Measurements from ENCODE around the gene MAP3K8. TPM values are rescaled to one million over a fixed set of nuclear protein-coding genes. Genes with fewer than 3 reads are reported as not detected.
"Not testable (repeated sequence)": the region's sequence is repeated elsewhere in the genome, so short reads cannot be mapped to it uniquely, and the experiment has no call there.

MAP3K8 gene
- total RNA-seq, 1 experiment from 2014 or later, result 1.2 TPM

DNA sequence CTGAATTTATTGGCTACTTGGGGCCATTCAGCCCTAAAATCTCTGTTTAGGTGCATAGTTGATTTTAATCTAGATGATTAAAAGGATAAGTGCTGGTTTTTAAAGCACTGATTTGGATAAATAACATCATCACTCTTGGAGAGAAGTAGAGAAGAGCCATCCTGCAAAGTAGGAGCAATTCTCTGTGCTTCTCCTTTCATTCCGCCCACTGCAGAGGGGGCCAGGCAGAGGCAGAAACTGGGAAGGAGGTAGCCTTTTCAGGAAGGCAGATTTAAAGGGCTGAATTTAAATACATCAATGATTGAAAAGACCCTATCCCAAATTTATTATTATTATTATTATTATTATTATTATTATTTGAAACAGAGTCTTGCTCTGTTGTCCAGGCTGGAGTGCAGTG, 14.1 kb downstream of the MAP3K8 start:
- Histone ChIP-seq H3K27ac (no peak overlapping the region), H3K4me1 (no peaks in the 10 kb centered on the region), H3K9me3 (replicated peaks) (no peaks in the 10 kb centered on the region), H3K27me3 (no peaks in the 10 kb centered on the region), H3K36me3 (no peaks in the 10 kb centered on the region), H3K4me3 (no peak overlapping the region)
- no peak for DNase-seq

DNA sequence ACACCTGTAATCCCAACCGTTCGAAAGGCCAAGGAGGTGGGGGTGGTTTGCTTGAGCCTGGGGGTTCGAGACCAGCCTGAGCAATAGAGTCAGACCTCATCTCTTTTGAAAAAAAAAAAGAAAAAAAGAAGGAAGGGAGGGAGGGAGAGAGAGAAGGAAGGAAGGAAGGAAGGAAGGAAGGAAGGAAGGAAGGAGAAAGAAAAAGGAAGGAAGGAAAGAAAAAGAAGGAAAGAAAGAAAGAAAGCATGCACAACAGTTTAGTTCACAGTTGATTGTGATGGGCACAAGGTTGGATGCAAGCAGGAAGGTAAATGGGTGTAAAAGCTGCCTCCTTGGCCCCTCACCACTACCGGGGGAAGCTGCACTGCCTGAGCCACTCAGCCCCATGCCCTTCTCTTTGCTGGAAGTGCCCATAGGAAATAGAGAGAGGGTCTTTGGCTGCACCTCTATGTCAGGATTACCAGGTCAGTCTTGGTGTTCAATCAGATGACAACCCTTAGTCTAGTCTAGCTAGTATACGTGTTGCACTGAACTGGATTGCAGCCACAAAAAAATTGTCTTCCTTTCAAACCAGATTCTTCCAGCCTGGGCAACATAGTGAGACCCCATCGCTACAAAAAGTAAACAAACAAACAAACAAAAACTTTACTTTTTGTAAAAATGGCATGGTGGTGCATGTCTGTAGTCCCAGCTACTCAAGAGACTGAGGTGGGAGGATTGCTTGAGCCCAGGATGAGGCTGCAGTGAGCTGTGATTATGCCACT, 20.0 kb downstream of the MAP3K8 start:
- Histone ChIP-seq H3K36me3 (no peaks in the 10 kb centered on the region), H3K4me1 (no peaks in the 10 kb centered on the region), H3K27me3 (no peaks in the 10 kb centered on the region), H3K9me3 (replicated peaks) (no peaks in the 10 kb centered on the region), H3K4me3 (no peak overlapping the region), H3K27ac (no peak overlapping the region)
- DNase-seq, result no peak

DNA sequence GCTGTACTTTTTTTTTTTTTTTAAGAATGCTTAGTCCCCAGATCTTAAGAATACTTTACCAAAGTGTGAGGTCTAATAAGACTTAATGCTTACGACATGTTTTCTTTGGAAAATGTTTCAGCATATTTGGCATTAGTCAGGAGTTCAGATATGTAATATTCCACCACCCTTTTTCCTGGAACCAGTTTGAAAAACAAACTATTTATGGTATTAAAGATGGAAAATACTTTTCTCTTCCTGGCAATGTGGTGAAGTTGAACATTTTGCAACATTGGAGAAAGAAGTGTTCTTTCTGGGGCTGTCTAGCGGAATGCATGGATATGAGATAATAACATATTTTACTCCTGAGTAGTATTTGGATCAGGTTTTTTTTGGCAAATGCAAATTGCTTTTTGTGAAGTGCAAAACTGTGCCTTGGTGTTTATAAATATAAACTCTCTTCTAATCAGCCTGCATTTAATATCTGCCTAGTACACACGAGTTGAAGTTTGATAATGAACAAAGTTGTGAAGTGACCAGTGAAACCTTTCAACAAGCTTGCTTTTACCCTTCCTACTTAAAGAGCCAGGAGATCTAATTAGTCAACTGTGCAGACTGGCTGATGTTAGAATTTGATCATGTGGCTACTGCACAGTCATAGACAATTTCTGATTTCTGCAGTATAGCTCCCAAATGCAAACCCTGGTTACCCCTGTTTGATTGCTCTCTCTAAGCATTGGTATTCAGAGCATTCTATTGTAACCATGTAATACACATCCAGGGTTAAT, 20.9 kb downstream of the MAP3K8 start:
- Histone ChIP-seq H3K36me3 (no peaks in the 10 kb centered on the region), H3K4me1 (no peaks in the 10 kb centered on the region), H3K4me3 (no peak overlapping the region), H3K27me3 (no peaks in the 10 kb centered on the region), H3K27ac (no peak overlapping the region), H3K9me3 (replicated peaks) (no peaks in the 10 kb centered on the region)
- no peak for DNase-seq

DNA sequence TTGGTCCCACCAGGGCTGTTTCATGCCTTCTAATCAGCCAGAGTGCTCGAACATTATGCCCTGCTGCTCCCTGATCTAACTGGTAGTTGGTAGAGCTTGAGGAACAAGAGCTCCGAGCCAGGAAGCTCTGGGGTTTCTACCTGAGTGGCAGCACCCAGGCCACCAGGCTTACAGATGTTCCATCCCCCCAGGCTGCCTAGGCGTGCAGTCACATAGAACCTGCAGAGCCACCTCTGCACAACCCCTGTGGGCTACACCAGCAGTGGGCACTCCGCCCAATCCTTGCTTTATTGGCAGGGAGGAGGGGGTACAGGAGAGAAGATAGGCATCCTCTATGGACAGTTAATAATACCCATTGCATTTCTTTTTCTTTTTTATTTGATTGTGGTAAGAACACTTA, 21.8 kb downstream of the MAP3K8 start:
- Histone ChIP-seq H3K27ac (no peak overlapping the region), H3K9me3 (replicated peaks) (no peaks in the 10 kb centered on the region), H3K27me3 (no peaks in the 10 kb centered on the region), H3K36me3 (no peaks in the 10 kb centered on the region), H3K4me1 (no peaks in the 10 kb centered on the region), H3K4me3 (no peak overlapping the region)
- DNase-seq, result no peak

DNA sequence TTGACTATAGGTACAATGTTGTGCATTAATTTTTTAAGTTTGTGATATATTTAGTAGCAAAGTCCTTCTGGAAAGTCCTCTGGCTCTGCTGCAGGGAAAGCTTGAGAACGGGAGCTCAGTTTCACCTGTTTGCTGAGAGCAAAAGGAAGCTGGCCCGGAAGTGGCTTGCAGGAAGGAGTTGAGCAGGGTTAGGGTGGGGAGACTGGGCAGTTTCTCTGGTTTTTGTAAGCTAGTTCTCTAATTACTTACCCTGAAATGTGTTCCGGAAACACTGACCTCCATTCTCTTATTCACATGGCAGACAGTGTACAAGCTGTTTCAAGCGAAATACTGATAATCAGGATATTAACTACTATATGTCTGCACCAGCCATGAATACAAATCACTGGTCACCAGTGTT, 22.3 kb downstream of the MAP3K8 start:
- Histone ChIP-seq H3K27ac (no peak overlapping the region), H3K4me1 (no peaks in the 10 kb centered on the region), H3K9me3 (replicated peaks) (no peaks in the 10 kb centered on the region), H3K4me3 (no peak overlapping the region), H3K27me3 (no peaks in the 10 kb centered on the region), H3K36me3 (no peaks in the 10 kb centered on the region)
- DNase-seq, result no peak

DNA sequence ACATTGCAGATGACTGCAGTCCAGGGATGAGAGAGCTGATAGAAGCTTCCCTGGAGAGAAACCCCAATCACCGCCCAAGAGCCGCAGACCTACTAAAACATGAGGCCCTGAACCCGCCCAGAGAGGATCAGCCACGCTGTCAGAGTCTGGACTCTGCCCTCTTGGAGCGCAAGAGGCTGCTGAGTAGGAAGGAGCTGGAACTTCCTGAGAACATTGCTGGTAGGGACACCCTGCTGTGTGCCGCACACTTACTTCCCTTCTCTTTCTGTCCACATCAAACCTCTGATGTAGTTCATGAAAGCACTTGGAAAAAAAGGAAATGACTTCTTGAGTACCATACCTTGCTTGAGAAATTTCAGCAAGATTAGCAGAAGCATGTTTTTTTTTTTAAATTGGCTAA, 25.3 kb downstream of the MAP3K8 start:
- DNase-seq, result no peak
- no peaks in the 10 kb centered on the region for H3K27me3 ChIP-seq
- H3K4me1 ChIP-seq, result no peaks in the 10 kb centered on the region
- H3K9me3 ChIP-seq (replicated peaks), result no peaks in the 10 kb centered on the region
- no peaks in the 10 kb centered on the region for H3K36me3 ChIP-seq
- H3K27ac ChIP-seq, result no peak overlapping the region
- no peak overlapping the region for H3K4me3 ChIP-seq

DNA sequence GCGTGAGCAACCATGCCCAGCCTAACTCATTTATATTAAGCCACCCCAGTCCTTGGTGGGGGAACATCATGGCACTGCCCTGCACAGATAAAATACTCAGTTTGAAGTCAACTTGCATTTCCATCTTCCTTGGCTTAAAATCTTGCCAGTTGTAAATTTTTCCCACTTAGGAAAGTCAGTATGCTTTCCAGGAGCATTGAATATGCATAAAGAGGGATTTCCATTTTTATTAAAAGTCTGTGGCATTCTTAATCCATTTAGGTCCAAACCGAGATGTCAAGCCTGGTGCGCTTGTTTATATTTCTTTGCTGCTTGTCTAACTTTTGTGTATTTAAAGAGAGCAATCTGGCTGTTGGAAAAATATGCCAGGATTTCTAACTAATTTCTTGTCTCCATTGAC, 26.1 kb downstream of the MAP3K8 start:
- Histone ChIP-seq H3K36me3 (no peaks in the 10 kb centered on the region), H3K4me1 (no peaks in the 10 kb centered on the region), H3K27ac (no peak overlapping the region), H3K9me3 (replicated peaks) (no peaks in the 10 kb centered on the region), H3K27me3 (no peaks in the 10 kb centered on the region), H3K4me3 (no peak overlapping the region)
- no peak for DNase-seq

DNA sequence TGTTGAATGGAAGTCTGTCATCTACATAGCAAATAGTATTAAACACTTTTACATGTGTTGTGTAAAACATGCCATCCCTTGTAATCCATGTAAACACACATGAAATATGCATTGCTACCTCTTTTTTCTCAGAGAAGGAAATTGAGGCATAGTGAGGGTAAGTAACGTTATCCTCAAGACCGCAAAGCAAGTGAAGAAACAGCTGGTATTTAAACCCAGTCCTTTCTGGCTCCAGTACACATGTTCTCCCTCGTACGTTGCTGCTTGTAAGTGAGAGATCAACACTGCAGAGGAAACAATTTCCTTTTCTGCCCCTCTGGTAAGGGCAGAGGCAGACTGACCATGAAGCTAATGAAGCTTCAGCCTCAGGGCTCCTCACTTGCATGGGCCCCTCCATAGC, 28.5 kb downstream of the MAP3K8 start:
- H3K36me3 ChIP-seq, result no peaks in the 10 kb centered on the region
- H3K4me1 ChIP-seq, result peaks cover 14% of the 10 kb centered on the region
- no peak overlapping the region for H3K4me3 ChIP-seq
- no peaks in the 10 kb centered on the region for H3K9me3 ChIP-seq (replicated peaks)
- DNase-seq, result no peak
- H3K27ac ChIP-seq, result no peak overlapping the region
- H3K27me3 ChIP-seq, result no peaks in the 10 kb centered on the region

DNA sequence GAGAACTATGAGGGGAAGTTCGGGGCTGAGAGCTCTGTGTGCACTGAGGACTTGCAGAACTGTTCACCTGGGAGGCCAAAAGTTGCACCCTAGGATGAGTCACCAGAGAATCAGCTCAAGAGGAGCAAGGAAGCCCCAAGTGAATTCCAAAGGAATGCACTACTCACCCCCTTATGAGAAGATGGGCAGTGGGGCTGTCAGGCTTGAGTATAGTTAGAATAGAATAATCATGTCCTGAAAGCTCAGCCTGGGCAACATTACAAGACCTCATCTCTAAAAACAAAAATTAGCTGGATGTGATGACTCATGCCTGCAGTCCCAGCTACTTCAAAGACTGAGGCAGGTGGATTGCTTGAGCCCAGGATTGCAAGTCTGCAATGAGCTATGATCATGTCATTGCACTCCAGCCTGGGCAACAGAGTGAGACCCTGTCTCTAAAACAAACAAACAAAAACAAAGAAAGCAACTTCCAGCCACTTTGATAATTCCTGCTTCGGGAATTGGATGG, 30.0 kb downstream of the MAP3K8 start:
- DNase-seq, result no peak
- peaks cover 14% of the 10 kb centered on the region for H3K4me1 ChIP-seq
- H3K27ac ChIP-seq, result no peak overlapping the region
- H3K27me3 ChIP-seq, result no peaks in the 10 kb centered on the region
- H3K36me3 ChIP-seq, result no peaks in the 10 kb centered on the region
- H3K4me3 ChIP-seq, result no peak overlapping the region
- H3K9me3 ChIP-seq (replicated peaks), result no peaks in the 10 kb centered on the region

DNA sequence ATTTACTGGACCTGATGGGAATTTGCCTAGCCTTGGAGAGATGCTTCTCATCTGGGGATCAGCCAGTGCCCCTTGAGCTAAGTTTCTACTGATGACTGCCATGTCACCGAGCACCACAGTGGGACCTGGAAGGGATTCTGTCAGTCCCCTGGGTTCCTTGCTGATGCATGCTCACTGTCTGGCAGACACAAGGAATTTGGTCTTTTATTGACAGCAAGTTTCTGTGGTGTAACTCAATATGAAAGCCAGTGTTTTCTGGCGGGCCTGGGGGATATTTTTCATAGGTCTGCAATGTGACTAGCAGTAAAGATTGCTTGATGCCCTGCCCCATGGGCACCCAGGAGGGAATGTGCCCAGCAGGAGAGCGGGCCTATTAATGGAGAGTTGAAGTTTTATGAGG, 30.7 kb downstream of the MAP3K8 start:
- no peaks in the 10 kb centered on the region for H3K9me3 ChIP-seq (replicated peaks)
- H3K4me3 ChIP-seq, result no peak overlapping the region
- no peak for DNase-seq
- no peak overlapping the region for H3K27ac ChIP-seq
- peaks cover 14% of the 10 kb centered on the region for H3K4me1 ChIP-seq
- no peaks in the 10 kb centered on the region for H3K36me3 ChIP-seq
- H3K27me3 ChIP-seq, result no peaks in the 10 kb centered on the region

DNA sequence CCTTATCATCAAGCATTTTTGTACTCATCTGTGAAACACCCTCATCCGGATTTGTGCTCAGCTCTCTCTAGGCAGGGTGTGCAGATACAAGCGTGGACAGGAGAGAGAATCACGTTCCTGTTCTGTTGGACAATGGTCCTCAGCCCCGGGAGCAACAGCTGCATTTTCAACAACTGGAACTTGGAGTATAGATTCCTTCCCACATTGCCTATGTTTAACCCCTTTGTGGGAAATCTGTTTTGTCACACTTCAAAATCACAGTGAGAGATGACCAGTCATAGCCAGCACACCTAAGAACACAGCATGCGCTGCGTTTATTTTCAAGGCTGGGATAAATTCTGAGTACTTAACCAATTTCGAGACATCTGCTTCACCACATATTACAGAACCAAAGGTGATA, 32.5 kb downstream of the MAP3K8 start:
- Histone ChIP-seq H3K27me3 (no peaks in the 10 kb centered on the region), H3K9me3 (replicated peaks) (no peaks in the 10 kb centered on the region), H3K4me3 (no peak overlapping the region), H3K4me1 (peaks cover 14% of the 10 kb centered on the region), H3K36me3 (no peaks in the 10 kb centered on the region), H3K27ac (peak overlapping the region; percentile 39; the same call in 1 of the 2 replicates)
- peak; percentile 53 to 84 for DNase-seq

DNA sequence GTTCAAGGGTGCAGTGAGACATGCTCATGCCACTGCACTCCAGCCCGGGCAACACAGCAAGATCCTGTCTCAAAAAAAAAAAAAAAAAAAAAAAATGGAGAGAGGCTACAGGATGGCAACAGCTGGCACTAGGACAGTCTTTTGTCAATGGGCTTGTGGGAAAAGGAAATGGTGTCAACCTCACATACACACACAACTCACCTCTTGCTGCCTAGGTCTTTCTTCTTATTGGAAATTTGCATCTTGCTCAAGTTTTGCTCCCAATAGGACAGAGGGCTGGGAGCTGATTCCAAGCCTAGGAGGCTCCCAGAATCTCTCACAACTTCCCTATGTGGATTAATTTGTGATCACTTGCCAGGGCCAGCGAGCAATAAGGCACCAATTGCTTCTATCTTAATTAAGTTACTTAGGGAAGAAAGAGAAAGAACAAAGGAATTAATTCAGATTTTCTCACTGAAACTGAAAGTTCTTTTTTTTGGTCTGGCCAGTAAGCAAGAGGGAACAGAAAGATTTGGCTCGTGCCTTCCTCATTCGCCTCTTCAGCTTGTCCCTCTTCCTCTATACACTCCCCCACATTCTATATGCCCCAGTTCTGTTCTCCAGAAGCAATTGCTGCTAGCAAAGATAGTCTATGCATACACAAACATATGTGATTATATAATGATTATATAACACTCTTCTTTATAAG, 33.8 kb downstream of the MAP3K8 start:
- H3K9me3 ChIP-seq (replicated peaks), result no peaks in the 10 kb centered on the region
- no peak overlapping the region for H3K27ac ChIP-seq
- H3K4me1 ChIP-seq, result peaks cover 14% of the 10 kb centered on the region
- peak in 1 of 2 experiments; percentile 17 for DNase-seq
- no peaks in the 10 kb centered on the region for H3K36me3 ChIP-seq
- H3K27me3 ChIP-seq, result no peaks in the 10 kb centered on the region
- H3K4me3 ChIP-seq, result no peak overlapping the region

DNA sequence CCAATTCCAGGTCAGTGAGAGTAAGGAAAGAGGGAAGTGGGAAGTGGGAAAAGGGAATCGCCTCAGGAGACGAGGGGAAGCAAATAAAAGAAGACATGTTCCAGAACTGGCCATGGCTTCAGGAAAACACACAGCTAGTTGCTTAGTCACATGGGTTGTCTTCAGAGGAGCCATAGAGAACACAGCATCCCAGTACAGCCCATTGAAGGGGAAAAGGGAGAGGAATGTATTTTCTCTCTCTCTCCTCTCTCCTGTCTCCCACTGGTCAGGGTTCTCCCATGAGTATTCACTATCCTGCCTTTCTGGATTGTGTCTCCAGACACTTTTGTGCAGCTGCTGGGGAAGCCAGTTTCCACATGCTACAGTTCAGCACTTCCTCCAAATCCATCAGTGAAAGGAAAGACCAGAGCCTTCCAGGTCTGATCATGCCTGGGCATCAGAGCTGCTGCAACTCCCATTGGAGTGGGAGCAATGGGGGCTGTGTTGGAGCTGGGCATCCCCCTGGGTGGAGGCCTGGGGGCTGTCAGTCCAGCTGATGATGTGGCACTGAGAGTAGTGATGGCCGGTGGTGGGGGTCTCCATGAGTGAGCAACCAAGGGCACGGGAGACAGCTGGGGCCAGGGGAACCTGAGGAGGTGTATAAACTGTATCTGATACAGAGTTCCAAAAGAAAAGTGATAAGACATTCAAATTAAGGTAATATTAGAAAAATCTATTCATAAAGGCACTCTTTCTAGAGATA, 38.6 kb downstream of the MAP3K8 start:
- no peak for DNase-seq
- H3K36me3 ChIP-seq, result no peaks in the 10 kb centered on the region
- H3K27me3 ChIP-seq, result no peaks in the 10 kb centered on the region
- no peak overlapping the region for H3K27ac ChIP-seq
- no peaks in the 10 kb centered on the region for H3K4me1 ChIP-seq
- H3K9me3 ChIP-seq (replicated peaks), result no peaks in the 10 kb centered on the region
- H3K4me3 ChIP-seq, result no peak overlapping the region

DNA sequence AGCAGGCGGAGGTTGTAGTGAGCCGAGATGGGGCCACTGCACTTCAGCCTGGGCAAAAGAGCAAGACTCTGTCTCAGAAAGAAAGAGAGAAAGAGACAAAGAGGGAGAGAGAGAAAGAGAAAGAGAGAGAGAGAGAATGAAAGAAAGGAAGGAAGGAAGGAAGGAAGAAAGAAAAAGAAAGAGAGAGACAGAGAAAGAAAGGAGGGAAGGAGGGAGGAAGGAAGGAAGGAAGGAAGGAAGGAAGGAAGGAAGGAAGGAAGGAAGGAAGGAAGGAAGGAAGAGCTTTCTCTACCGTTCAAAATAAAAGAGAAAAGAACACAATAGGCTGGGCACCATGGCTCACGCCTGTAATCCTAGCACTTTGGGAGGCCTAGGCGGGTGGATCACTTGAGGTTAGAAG, 41.5 kb downstream of the MAP3K8 start:
- not testable (repeated sequence) for DNase-seq; H3K4me3 ChIP-seq; H3K27me3 ChIP-seq; H3K36me3 ChIP-seq; H3K4me1 ChIP-seq; H3K9me3 ChIP-seq (replicated peaks); H3K27ac ChIP-seq
